ENCODE data around the gene TICRR. TPM values are rescaled to one million over a fixed set of nuclear protein-coding genes. Genes with fewer than 3 reads are reported as not detected.

TICRR gene
- total and polyA plus RNA-seq, 2 of the 13 experiments (the other 11 are each of a cell fraction or from before 2014, with no cell fraction given), result 4.1 to 14.3 TPM

- Histone ChIP-seq H3K4me2 (ENCODE audit: low read depth, low read length) (no peak overlapping the region), H3K79me2 (ENCODE audit: insufficient read depth, low read length) (no peaks in the 10 kb centered on the region), H3K4me3 (replicated peaks in 1 of 3; ENCODE audit: insufficient read depth in 1 of 3, low read depth in 2 of 3, low read length in 3 of 3) (no peak overlapping the region), H3K27me3 (ENCODE audit: control insufficient read depth in 1 of 2, insufficient read depth in 2 of 2, low read length in 2 of 2) (no peaks in the 10 kb centered on the region), H3K36me3 (replicated peaks in 1 of 2; ENCODE audit: control insufficient read depth in 1 of 2, insufficient read depth in 2 of 2, low read length in 2 of 2) (no peaks in the 10 kb centered on the region; a peak in 1 of 5 replicates), H3K27ac (ENCODE audit: extremely low read length, insufficient read depth, low read length) (no peak overlapping the region), H3K4me1 (ENCODE audit: insufficient read depth, low read length) (peaks cover 21% of the 10 kb centered on the region), H2AFZ (ENCODE audit: low read length) (no peak overlapping the region), H4K20me1 (ENCODE audit: insufficient read depth, low read length) (no peaks in the 10 kb centered on the region), H3K9me3 (ENCODE audit: low read length) (no peaks in the 10 kb centered on the region), H3K9ac (ENCODE audit: insufficient read depth, low read depth, low read length) (no peak overlapping the region)
- ChIA-PET CTCF (ENCODE audit: low intra/inter-chr PET ratio, low total read pairs) (no interaction called here), POLR2A (no interaction called here)
- intact Hi-C loops (cut with micrococcal nuclease; ENCODE audit: unreplicated experiment) (no loop called here), in situ Hi-C loops (cut with HindIII; ENCODE audit: extremely low pct_ligation_motif_present, low pct_unique_long_range_greater_than_20kb) (no loop called here)
- no peak for TF ChIP-seq ARID3A (IDR thresholded peaks at IDR 0.05; ENCODE audit: low read depth, low read length)
- no peak for TF ChIP-seq KLF13 (CRISPR knock-in tag; IDR thresholded peaks at IDR 0.05)
- no peak for TF ChIP-seq TRIM24 (CRISPR knock-in tag; IDR thresholded peaks at IDR 0.05)
- no peak for TF ChIP-seq NR1H2 (CRISPR knock-in tag; IDR thresholded peaks at IDR 0.05; ENCODE audit: borderline replicate concordance, low read depth)
- TF ChIP-seq ZNF414 (CRISPR knock-in tag; IDR thresholded peaks at IDR 0.05), result no peak
- no peak for TF ChIP-seq ZFP36 (IDR thresholded peaks at IDR 0.05; ENCODE audit: borderline replicate concordance, low read depth, low read length, partially characterized antibody)
- TF ChIP-seq ZNF136 (CRISPR knock-in tag; IDR thresholded peaks at IDR 0.05; ENCODE audit: low read depth), result no peak
- TF ChIP-seq TAF1 (CRISPR knock-in tag; IDR thresholded peaks at IDR 0.05), result no peak
- no peak for TF ChIP-seq RNF2 (conservative IDR thresholded peaks at IDR 0.05; ENCODE audit: low read depth)
- no peak for TF ChIP-seq HIVEP1 (CRISPR knock-in tag; IDR thresholded peaks at IDR 0.05)
- no peak for TF ChIP-seq ZNF597 (CRISPR knock-in tag; IDR thresholded peaks at IDR 0.05)
- no peak for TF ChIP-seq IRF2 (CRISPR knock-in tag; IDR thresholded peaks at IDR 0.05)
- no peak for TF ChIP-seq SIX4 (CRISPR knock-in tag; IDR thresholded peaks at IDR 0.05)
- TF ChIP-seq NPAS2 (CRISPR knock-in tag; IDR thresholded peaks at IDR 0.05; ENCODE audit: borderline replicate concordance), result no peak
- ATAC-seq (no peak), FAIRE-seq (no peak), DNase-seq (ENCODE audit: low spot score) (no peak)
- 99% methylated on average over 15 of the region's 37 CpGs for WGBS (ENCODE audit: low lambda C conversion rate)
- BruUV-seq (replicated peaks), result no TSS peak
These were observed 73.8 kb downstream of the TICRR start for GRCh38 chr15:89649013-89649625.
